ENCODE data around the gene SCFD2. TPM values are rescaled to one million over a fixed set of nuclear protein-coding genes. Genes with fewer than 3 reads are reported as not detected.

SCFD2 gene
- total RNA-seq, 4 donors from 2014 or later, result 24.7 to 49.2 (median 33.9) TPM

DNA sequence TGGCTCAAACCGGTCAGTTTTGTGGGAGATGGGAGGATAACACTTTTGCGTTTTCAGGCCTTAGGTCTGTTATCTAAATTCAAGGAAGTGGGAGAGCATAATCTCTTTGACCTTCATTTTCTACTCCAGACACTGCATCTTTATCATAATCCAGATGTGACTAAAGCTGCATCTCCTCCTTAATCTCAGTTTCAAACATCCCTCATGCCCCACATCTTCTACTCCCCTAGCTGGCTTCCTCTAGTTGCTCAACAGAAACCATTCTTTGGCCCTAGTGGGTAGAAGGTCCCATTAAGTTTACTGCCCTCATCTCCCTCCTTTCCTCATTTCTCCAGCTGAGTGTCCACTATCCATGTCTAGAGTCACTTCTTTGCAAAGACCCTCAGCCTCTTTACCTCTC, 522.5 kb downstream of the SCFD2 start:
- peaks cover 0 to 13% (median 0%) of the 10 kb centered on the region in 4 donors for H3K4me1 ChIP-seq
- H3K27me3 ChIP-seq, result no peaks in the 10 kb centered on the region
- no peak overlapping the region for H3K4me3 ChIP-seq
- no peaks in the 10 kb centered on the region for H3K9me3 ChIP-seq
- DNase-seq (ENCODE audit: low spot score in 2 of 2), result no peak
- TF ChIP-seq EP300 (IDR thresholded peaks at IDR 0.05) (no peak), POLR2A (IDR thresholded peaks at IDR 0.05) (no peak)
- TF ChIP-seq, protein P1, sequence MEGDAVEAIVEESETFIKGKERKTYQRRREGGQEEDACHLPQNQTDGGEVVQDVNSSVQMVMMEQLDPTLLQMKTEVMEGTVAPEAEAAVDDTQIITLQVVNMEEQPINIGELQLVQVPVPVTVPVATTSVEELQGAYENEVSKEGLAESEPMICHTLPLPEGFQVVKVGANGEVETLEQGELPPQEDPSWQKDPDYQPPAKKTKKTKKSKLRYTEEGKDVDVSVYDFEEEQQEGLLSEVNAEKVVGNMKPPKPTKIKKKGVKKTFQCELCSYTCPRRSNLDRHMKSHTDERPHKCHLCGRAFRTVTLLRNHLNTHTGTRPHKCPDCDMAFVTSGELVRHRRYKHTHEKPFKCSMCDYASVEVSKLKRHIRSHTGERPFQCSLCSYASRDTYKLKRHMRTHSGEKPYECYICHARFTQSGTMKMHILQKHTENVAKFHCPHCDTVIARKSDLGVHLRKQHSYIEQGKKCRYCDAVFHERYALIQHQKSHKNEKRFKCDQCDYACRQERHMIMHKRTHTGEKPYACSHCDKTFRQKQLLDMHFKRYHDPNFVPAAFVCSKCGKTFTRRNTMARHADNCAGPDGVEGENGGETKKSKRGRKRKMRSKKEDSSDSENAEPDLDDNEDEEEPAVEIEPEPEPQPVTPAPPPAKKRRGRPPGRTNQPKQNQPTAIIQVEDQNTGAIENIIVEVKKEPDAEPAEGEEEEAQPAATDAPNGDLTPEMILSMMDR (IDR thresholded peaks at IDR 0.05), result no peak
- no peak overlapping the region for H3K27ac ChIP-seq
- WGBS, 2 donors, result 89 to 95% methylated on average over 2 of the region's 2 CpGs
- no peaks in the 10 kb centered on the region for H3K36me3 ChIP-seq

DNA sequence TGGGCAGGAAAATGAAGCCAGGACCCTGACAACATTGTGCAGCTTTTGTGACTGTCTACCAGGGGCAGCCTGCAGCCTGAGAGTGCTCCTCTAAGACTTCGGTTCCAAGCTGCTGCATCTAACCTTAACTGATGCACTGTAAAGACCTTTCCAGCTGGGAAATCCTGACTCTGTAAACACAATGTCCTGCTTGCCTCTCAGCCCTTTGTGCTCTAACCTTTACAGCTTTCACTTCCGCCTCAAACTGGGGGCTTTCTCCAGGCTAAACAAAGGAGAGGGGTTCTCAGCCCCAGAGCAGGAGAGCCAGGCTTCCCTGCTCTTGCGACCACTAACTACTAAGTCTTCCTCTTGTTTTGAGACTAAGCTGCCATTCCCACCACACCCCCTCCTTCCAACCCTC, 523.1 kb downstream of the SCFD2 start:
- Histone ChIP-seq H3K9me3 (no peaks in the 10 kb centered on the region), H3K27me3 (no peaks in the 10 kb centered on the region), H3K4me1 (peaks cover 0 to 17% (median 0%) of the 10 kb centered on the region in 4 donors), H3K27ac (no peak overlapping the region), H3K4me3 (no peak overlapping the region), H3K36me3 (no peaks in the 10 kb centered on the region)
- 79 to 85% methylated on average over 3 of the region's 3 CpGs for WGBS, 2 donors
- TF ChIP-seq, protein P1 (IDR thresholded peaks at IDR 0.05), result no peak
- no peak for TF ChIP-seq POLR2A (IDR thresholded peaks at IDR 0.05)
- TF ChIP-seq EP300 (IDR thresholded peaks at IDR 0.05), result no peak
- DNase-seq (ENCODE audit: low spot score in 2 of 2), result no peak

- peaks cover 0 to 17% (median 0%) of the 10 kb centered on the region in 4 donors for H3K4me1 ChIP-seq
- H3K9me3 ChIP-seq, result no peaks in the 10 kb centered on the region
- H3K27me3 ChIP-seq, result no peaks in the 10 kb centered on the region
- TF ChIP-seq POLR2A (IDR thresholded peaks at IDR 0.05) (no peak), EP300 (IDR thresholded peaks at IDR 0.05) (no peak)
- TF ChIP-seq, protein P1 (IDR thresholded peaks at IDR 0.05), result no peak
- 35 to 46% methylated on average over 18 of the region's 18 CpGs for WGBS, 2 donors
- H3K27ac ChIP-seq, result no peak overlapping the region
- H3K4me3 ChIP-seq, result no peak overlapping the region
- no peaks in the 10 kb centered on the region for H3K36me3 ChIP-seq
- no peak for DNase-seq (ENCODE audit: low spot score in 2 of 2)
Observed at GRCh38 chr4:52841682-52842456, 524.0 kb downstream of the SCFD2 start.

DNA sequence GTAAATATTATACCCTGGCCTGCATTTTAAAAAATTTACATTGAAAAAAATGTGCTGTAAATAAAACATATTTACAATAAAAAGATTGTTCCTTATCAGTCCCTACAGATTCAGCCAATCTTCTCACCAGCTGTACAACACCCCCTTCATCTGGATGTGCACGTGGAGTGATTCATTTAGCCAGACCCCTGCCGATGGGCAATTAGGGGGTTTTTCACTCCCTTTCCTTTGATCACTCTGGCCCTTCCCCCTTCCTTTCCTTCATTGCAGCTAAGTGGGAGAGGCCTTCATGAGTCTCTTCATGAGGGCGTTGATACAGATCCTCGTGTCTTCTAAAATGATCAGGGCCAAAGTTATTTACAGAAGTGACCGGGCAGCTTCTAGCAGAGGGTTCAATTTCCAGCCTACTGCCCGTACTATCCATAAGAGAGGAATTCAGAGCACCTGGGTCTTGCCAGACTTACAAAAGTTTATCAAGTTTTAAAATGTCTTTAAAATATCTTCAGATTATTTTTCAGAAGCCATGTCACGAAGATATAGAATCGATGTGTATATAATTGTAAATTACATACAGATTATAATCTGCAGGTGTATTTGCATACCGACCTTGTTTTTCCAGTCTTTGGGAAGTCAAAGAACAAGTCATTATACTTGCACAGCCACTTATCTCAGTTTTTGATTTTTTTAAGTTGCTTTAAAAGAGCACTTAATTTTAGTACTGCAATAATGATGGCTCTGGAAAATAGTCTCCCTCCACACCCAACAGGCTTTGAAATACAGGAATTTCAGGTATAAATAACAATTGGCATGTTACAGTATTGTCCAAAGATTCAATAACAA, 525.1 kb downstream of the SCFD2 start:
- Histone ChIP-seq H3K36me3 (no peaks in the 10 kb centered on the region), H3K27ac (no peak overlapping the region), H3K27me3 (no peaks in the 10 kb centered on the region), H3K4me1 (peaks cover 0 to 17% (median 0%) of the 10 kb centered on the region in 4 donors), H3K4me3 (no peak overlapping the region), H3K9me3 (no peaks in the 10 kb centered on the region)
- TF ChIP-seq EP300 (IDR thresholded peaks at IDR 0.05), result no peak
- no peak for TF ChIP-seq POLR2A (IDR thresholded peaks at IDR 0.05)
- TF ChIP-seq, protein P1 (IDR thresholded peaks at IDR 0.05), result no peak
- WGBS, 2 donors, result 84 to 88% methylated on average over 9 of the region's 9 CpGs
- DNase-seq (ENCODE audit: low spot score in 2 of 2), result no peak
